ENCODE results near the gene POU2F3.

POU2F3 gene

DNA sequence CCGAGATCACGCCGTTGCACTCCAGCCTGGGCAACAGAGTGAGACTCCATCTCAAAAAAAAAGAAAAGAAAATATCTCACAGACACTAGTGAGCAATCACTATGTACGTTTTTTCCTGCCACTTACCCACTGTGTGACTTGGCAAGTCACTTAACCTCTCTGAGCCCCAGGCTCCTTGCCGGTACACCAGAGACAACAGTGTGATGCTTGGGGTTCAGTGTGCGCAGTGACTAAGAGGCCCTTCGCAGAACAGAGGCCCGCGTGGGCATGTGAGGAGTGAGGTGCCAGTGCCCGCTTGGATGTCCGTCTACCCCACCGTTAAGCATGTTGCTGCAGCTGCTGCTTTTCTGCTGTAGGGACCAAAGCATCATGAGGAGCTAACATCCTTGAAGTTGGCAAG is 22.4 kb upstream of the POU2F3 start:
- DNase-seq, result no peak
- Histone ChIP-seq H3K4me1 (peaks cover 0 to 23% (median 15%) of the 10 kb centered on the region in 4 donors), H3K27ac (no peak overlapping the region), H3K36me3 (no peaks in the 10 kb centered on the region), H3K9me3 (no peaks in the 10 kb centered on the region), H3K4me3 (no peak overlapping the region), H3K27me3 (no peaks in the 10 kb centered on the region)
- no peak for TF ChIP-seq CTCF (IDR thresholded peaks at IDR 0.05)
- intact Hi-C loops (cut with DNase I; ENCODE audit: low total_unique reads), result no loop called here

DNA sequence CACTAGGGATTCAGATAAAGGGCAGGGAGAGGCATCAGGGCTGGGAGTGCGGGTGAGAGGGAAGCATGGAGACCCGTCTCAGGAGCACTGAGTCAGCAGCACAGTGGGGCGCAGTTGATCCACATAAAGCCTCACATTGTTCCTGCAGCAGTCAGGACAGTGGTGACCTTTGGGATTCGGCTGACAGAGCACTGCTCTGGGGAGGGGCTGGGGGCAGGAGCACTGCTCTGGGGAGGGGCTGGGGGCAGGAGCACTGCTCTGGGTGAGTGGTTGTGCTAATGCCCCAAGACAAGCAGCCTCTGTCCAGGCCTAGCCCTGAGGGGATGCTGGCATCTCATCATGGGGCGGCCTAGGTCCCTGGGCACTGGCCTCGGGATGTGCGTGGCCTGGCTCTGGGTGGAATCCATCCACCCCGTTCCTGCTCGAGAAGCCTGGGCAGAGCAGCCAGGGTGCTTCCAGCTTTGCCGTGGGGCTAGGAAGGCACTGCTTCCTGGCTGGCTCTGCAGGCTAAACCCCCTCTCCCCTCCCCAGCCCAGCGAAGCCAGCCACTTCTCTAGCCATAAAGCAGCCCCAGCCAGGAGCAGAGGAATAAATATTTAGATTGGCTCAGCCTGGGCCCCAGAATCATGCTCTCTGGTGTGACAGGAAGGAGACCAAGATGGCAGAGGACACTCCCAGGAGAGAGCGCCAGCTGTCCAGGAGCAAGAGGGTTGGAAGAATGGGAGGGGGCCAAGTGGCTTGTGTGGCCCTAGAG is 21.8 kb upstream of the POU2F3 start:
- peak overlapping the region; percentile 12 to 18 for H3K27ac ChIP-seq

DNA sequence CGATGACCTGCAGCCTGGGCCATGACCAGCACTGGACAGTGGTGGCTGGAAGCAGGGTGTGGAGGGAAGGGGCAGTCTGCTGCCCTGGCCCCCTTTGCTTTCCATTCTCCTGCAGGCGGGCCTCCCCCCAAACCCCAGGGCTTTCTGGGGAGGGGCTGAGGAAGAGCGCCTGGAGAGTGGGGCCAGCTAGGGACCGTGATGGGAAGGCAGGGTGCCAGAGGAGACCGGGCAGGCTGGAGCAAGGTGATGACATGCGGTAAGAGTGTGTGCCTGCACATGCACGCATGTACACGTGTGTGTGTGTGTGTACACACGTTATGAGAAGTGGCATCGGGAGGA is 21.3 kb upstream of the POU2F3 start:
- no peaks in the 10 kb centered on the region for H3K36me3 ChIP-seq
- TF ChIP-seq CTCF (IDR thresholded peaks at IDR 0.05), result no peak
- H3K27ac ChIP-seq, result peak overlapping the region in 1 of 2 donors; percentile 12
- peaks cover 0 to 23% (median 16%) of the 10 kb centered on the region in 4 donors for H3K4me1 ChIP-seq
- no peaks in the 10 kb centered on the region for H3K27me3 ChIP-seq
- intact Hi-C loops (cut with DNase I; ENCODE audit: low total_unique reads), result no loop called here
- no peak for DNase-seq
- H3K9me3 ChIP-seq, result no peaks in the 10 kb centered on the region
- no peak overlapping the region for H3K4me3 ChIP-seq

More for the DNA sequence above, 21.8 kb upstream of the POU2F3 start:
- Histone ChIP-seq H3K36me3 (no peaks in the 10 kb centered on the region), H3K4me3 (no peak overlapping the region), H3K27me3 (no peaks in the 10 kb centered on the region), H3K4me1 (peaks cover 0 to 23% (median 15%) of the 10 kb centered on the region in 4 donors), H3K9me3 (no peaks in the 10 kb centered on the region)
- intact Hi-C loops (cut with DNase I; ENCODE audit: low total_unique reads), result no loop called here
- DNase-seq, result no peak
- TF ChIP-seq CTCF (IDR thresholded peaks at IDR 0.05), result no peak

DNA sequence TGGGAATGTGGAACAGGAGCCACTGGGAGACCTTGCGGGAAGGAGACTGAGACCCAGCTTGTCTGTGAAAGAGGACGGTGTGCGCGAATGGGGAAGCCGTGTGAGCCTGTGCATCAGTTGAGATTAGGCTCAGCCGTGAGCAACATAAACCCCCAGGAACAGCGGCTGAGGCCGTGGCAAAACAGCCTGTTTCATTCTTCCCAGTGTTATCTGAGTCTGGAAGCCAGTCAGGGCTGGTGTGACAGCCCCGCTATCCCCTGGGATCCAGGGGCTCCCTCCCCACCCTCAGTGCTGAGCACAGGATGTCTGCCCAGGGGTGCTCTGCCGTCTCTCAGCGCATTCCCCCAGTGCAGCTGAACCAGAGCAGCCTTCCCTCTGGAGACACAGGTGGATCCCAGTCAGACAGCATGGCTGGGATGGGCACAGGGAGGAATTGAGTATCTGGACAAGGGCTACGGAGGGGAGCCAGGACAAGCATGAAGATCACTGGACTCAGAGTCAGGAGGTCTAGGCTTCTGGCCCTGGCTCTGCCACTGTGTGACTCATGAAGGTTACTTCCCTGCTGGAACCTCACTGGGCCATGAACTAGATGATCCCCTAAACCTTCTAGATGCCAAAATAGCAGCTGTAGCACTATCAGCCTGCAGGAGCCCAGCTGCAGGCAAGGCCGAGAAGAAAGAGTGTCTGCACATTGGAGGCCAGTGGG is 20.6 kb upstream of the POU2F3 start:
- DNase-seq, result peak in 1 of 2 donors; percentile 63
- no peak overlapping the region for H3K4me3 ChIP-seq

More for the DNA sequence above, 20.6 kb upstream of the POU2F3 start:
- peaks cover 0 to 23% (median 17%) of the 10 kb centered on the region in 4 donors for H3K4me1 ChIP-seq
- no peaks in the 10 kb centered on the region for H3K9me3 ChIP-seq
- H3K27ac ChIP-seq, result no peak overlapping the region
- no peaks in the 10 kb centered on the region for H3K27me3 ChIP-seq
- no peaks in the 10 kb centered on the region for H3K36me3 ChIP-seq
- TF ChIP-seq CTCF (IDR thresholded peaks at IDR 0.05), result no peak
- intact Hi-C loops (cut with DNase I; ENCODE audit: low total_unique reads), result no loop called here

All from tibial artery (tissue), 4 donors.